NK-92 treated with Interleukin-12 subunit alpha and Interleukin-12 subunit beta, amount 100 ng/mL, for 24 hours (cell line): Measurements from ENCODE around the gene DOC2A.
"Not testable (repeated sequence)": the region's sequence is repeated elsewhere in the genome, so short reads cannot be mapped to it uniquely, and the experiment has no call there.

Experiments used
- DNase-seq: peaks from one replicate; lab custom pipeline; 2025; lab: John Stamatoyannopoulos, UW

The DOC2A gene

GRCh38 chr16:30027588-30028437 lies 17.0 kb upstream of the DOC2A start:
- DNase-seq = no peak

GRCh38 chr16:30026449-30026848 lies 15.6 kb upstream of the DOC2A start:
- DNase-seq = no peak

DNA sequence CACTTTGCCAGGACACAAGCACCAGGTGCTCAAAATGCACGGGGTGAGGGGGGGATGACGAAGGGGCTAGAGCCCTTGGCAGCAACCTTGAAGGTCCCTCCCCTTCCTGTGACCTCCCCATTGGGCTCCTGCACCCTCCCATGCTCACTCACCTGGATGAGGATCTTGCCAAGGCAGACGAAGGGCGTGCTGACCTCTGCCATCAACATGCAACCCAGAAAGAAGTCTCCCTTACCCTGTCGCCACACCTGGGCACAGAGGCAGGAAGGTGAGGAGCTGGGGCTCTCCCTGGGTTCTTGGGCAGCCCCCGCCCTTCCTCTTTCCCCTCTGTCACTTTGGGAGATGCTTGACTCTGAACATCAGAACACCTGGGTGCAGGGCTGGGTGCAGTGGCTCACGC lies 14.7 kb upstream of the DOC2A start:
- no peak for DNase-seq

GRCh38 chr16:30025156-30025555 lies 14.3 kb upstream of the DOC2A start:
- no peak for DNase-seq

- no peak for DNase-seq
These were observed 13.6 kb upstream of the DOC2A start for GRCh38 chr16:30024451-30024850.

GRCh38 chr16:30023586-30023985 lies 12.8 kb upstream of the DOC2A start:
- no peak for DNase-seq

GRCh38 chr16:30022887-30023286 lies 12.1 kb upstream of the DOC2A start, which contains the start of gene C16orf92:
C16orf92 (plus strand) TSS chr16:30023198; CDS start chr16:30023341, 143 bp downstream.
- DNase-seq = no peak

- DNase-seq = no peak
These were observed 7.9 kb upstream of the DOC2A start for GRCh38 chr16:30018731-30019158.

- not testable (repeated sequence) for DNase-seq
These were observed 7.1 kb upstream of the DOC2A start for GRCh38 chr16:30017937-30018336.

- no peak for DNase-seq
These were observed 6.4 kb upstream of the DOC2A start for GRCh38 chr16:30017277-30017656.

- no peak for DNase-seq
These were observed 5.9 kb upstream of the DOC2A start for GRCh38 chr16:30016555-30017276.

DNA sequence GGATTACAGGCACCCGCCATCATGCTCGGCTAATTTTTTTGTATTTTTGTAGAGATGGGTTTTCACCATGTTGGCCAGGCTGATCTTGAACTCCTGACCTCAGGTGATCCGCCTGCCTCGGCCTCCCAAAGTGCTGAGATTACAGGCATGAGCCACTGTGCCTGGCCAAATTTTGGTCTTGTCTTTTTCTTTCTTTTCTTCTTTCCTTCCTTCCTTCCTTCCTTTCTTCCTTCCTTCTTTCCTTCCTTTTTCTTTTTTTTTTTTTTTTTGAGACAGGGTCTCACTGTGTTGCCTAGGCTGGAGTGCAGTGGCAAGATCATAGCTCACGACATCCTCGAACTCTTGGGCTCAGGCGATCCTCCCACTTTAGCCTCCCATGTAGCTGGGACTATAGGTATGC lies 4.6 kb upstream of the DOC2A start:
- not testable (repeated sequence) for DNase-seq

DNA sequence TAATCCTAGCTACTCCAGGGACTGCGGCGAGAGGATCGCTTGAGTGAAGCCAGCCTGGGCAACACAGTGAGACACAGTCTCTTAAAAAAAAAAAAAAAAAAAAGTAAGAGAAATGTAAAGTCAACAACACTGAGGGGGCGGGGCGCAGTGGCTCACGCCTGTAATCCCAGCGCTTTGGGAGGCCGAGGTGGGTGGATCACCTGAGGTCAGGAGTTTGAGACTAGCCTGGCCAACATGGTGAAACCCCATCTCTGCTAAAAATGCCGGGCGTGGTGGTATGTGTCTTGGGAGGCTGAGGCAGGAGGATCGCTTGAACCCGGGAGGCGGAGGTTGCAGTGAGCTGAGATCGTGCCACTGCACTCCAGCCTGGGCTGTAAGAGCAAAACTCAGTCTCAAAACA lies 1.8 kb upstream of the DOC2A start:
- not testable (repeated sequence) for DNase-seq

GRCh38 chr16:30011714-30012504 lies 1.1 kb upstream of the DOC2A start:
- DNase-seq = no peak

GRCh38 chr16:30009990-30010843 lies 610 bp downstream of the DOC2A start:
- no peak for DNase-seq

GRCh38 chr16:30009085-30009862 lies 1.6 kb downstream of the DOC2A start:
- DNase-seq = no peak

- no peak for DNase-seq
These were observed 3.4 kb downstream of the DOC2A start for GRCh38 chr16:30007378-30007895.

GRCh38 chr16:30006659-30007377 lies 4.0 kb downstream of the DOC2A start:
- DNase-seq = no peak

DNA sequence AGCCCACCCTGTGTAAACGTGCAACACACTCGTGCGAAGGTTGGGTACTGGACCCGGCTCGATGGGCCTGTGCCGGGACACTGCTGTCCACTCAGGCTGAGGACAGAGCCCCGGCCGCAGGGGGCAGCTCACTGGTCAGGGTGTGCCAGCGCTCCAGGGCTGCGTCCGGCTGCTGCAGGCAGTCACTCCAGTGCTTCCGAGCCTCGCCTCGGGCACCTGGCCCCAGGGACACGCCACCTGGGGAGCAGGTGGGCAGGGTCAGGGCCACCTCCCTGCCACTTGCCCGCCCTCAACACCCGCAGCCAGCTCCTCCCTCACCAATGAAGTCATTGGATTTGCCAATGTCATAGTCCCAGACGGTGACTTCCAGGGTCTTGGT lies 4.7 kb downstream of the DOC2A start:
- DNase-seq = no peak
